Fibroblast of the aortic adventitia (primary cell): Measurements from ENCODE around the gene USP2. TPM values are rescaled to one million over a fixed set of nuclear protein-coding genes. Genes with fewer than 3 reads are reported as not detected.

Experiments used
- DNase-seq: peaks from one replicate; pipeline ENCODE4 v3.0.0-alpha.2; 2010; ENCODE audit warnings: low read depth
- H3K4me3 ChIP-seq: 2 replicates; pipeline ENCODE4 v1.5.1; 2011; ENCODE audit warnings: low read depth, mild to moderate bottlenecking, control low read depth, low read length, moderate library complexity
- small RNA-seq: library from RNA; depleted of rRNA; stranded (forward); fragments of <200 nt; gene quantifications from one replicate; pipeline ENCODE3, GENCODE V24; 2012
- total RNA-seq: library from RNA; depleted of rRNA; stranded (reverse); fragments of >200 nt; gene quantifications from 2 replicates; pipeline ENCODE4 v1.2.3, GENCODE V29; 2012; ENCODE audit warnings: low replicate concordance
- TF ChIP-seq, protein P1 (sequence below): IDR thresholded peaks from 2 replicates; pipeline ENCODE4 v1.5.1; 2011; ENCODE audit warnings: mild to moderate bottlenecking, low read length, control low read depth, inconsistent platforms; ENCODE audit not compliant: insufficient read depth

USP2 gene
- total RNA-seq, 1 donor, result 0.36 TPM

DNA sequence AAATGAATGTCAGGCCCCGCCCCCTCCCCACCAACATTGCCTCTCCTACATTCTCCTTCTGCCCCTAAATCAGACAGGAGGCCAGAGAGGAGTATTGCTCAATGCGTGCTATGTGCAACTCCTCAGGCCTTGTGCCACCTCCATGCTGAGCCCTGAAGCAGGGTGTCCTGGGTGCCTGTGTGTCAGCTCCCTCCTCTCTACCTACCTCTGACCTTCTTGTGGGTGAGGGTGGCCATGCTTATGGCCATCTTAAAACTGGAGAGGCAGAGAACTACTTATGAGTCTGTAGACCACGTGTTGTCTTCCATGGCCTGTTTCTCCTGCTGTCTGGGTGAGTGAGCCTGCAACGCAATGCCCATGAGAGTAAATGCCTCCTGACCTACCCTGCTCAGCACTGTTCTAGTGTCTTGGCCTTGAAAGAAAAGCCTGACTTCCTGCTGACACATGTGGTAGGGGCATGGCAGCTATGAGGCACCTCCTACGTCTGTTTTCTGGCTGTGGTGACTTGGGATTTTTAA lies 75.1 kb downstream of the USP2 start:
- no peak overlapping the region for H3K4me3 ChIP-seq
- TF ChIP-seq, protein P1, sequence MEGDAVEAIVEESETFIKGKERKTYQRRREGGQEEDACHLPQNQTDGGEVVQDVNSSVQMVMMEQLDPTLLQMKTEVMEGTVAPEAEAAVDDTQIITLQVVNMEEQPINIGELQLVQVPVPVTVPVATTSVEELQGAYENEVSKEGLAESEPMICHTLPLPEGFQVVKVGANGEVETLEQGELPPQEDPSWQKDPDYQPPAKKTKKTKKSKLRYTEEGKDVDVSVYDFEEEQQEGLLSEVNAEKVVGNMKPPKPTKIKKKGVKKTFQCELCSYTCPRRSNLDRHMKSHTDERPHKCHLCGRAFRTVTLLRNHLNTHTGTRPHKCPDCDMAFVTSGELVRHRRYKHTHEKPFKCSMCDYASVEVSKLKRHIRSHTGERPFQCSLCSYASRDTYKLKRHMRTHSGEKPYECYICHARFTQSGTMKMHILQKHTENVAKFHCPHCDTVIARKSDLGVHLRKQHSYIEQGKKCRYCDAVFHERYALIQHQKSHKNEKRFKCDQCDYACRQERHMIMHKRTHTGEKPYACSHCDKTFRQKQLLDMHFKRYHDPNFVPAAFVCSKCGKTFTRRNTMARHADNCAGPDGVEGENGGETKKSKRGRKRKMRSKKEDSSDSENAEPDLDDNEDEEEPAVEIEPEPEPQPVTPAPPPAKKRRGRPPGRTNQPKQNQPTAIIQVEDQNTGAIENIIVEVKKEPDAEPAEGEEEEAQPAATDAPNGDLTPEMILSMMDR, result no peak
- peak; percentile 19 for DNase-seq

DNA sequence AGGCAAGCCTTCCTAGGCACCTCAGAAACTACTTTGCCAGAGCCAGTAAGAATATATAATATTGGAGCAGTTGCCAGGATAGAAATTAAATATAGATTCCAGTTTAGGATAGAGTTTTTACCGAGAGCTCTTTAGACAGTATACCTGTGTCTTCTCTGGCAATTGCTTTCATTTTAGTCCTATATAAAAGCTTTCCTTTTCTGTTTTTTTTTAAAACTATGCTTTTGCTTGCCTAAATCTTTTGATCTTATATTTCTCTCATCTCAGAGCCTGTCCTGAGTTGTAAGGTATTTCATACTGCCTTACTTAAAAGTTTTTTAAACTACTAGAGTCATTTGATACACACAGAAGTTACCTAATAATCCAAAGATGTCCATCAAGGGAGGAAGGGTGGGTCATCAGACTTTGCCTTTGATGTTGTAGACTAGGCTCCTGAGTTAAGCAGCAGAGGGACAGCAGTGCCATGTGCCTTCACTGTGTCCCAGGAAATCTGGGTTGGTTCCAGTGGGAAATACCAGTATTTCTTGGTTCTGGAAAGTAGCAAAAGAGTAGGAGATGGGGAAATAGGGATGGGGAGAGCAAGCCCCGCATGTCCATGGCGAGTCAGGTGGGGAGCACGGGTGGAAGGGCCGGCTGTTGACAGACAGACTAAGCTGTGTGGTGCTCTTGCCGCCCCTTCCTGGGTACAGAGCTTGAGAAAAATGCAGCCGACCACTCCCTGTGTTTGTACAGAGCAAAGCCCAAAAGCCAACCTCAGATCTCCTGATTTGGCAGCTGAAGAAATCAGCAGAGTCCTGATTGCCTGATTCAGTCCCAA lies 75.7 kb downstream of the USP2 start:
- TF ChIP-seq, protein P1, result no peak
- H3K4me3 ChIP-seq, result no peak overlapping the region
- DNase-seq, result no peak

Small RNA genes lying within 50 kb of the gene (small RNA-seq; reads per million reads assigned to genes)
- gene AP003396.4, result not detected
- gene RF01225, result not detected

Other genes starting within 250 kb of the USP2 start
- gene ABCG4, start 232.6 kb downstream of the USP2 start, total RNA-seq, result 0.08 TPM in 1 of 2 replicates, not detected in the other
- gene NLRX1, start 213.0 kb downstream of the USP2 start, total RNA-seq, result 16.5 and 18.3 TPM in 2 replicates
- gene NHERF4, start 196.2 kb downstream of the USP2 start, total RNA-seq, result not detected in 2 replicates
- gene CBL, start 175.4 kb downstream of the USP2 start, total RNA-seq, result 4.0 and 11.4 TPM in 2 replicates
- 2.2 and 52.1 TPM in 2 replicates for gene MCAM, start 64.6 kb downstream of the USP2 start, total RNA-seq
- 4.7 and 7.1 TPM in 2 replicates for gene RNF26, start 47.2 kb downstream of the USP2 start, total RNA-seq
- 5.3 and 90.8 TPM in 2 replicates for gene C1QTNF5, start 40.8 kb downstream of the USP2 start, total RNA-seq
- 0.08 TPM in 1 of 2 replicates, not detected in the other for gene MFRP, start 35.0 kb downstream of the USP2 start, total RNA-seq
- 96.6 and 164 TPM in 2 replicates for gene THY1, start 41.5 kb upstream of the USP2 start, total RNA-seq